NCI-H2107 (cell line): ENCODE results near the gene ACSS1.

ENCODE experiments used
- DNase-seq: peaks from one replicate; lab custom pipeline; 2025; lab: John Stamatoyannopoulos, UW

Gene ACSS1

GRCh38 chr20:24993337-24994185 is 64.4 kb downstream of the ACSS1 start:
- no peak for DNase-seq

GRCh38 chr20:24992487-24993205 is 65.3 kb downstream of the ACSS1 start, which contains the start of gene APMAP:
Gene APMAP, minus strand, starts transcription at chr20:24992751. Its CDS starts 63 bp downstream, at chr20:24992688.
- DNase-seq: peak; percentile 72

DNA sequence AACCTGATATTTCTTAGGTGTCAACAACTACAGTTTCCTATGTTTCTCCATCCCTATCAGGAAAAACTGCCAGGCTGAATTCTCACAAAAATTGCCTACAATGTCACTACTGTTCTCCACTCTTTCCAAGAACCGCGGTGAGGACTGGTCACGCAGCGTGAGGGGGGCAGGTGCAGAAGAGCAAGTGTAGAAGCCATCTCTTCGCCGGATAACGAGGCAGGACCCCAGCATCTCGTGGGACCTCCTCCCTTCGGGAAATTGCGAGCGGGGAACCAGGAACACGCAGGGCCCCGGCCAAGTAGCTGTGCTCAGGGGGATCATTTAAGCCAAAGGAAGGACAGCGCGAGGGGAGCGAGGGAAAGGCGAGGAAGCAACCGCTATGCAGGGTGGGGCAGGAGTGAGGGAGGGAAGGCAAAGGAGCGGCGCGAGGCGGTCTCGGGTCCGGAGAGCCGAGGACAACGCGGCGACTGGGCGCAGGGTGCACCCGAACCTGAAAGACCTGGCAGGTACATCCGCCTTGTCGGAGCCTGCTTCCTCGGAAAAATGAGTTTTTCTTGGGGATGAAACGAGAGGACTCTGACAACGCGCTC is 65.9 kb downstream of the ACSS1 start:
- DNase-seq: no peak

GRCh38 chr20:24990810-24991252 is 67.1 kb downstream of the ACSS1 start:
- DNase-seq: no peak

DNA sequence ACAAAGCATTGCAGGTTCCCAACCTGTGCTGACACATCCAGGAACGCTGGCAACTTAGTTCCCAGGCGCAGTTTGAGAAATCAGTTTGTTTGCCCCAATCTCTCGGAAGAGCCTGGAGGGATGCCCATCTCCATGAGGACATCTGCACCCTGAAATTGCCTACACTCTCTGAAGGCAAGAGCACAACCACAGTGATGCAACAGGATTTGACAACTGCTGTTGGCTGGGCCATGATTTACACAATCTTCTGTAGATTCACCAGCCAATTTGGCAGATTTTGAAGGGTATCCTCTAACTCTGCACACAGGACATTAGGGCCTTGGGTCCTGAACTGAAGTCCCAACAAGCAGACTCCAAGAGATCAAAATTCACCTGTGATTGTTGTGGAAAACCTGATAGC is 68.8 kb downstream of the ACSS1 start:
- DNase-seq: no peak

DNA sequence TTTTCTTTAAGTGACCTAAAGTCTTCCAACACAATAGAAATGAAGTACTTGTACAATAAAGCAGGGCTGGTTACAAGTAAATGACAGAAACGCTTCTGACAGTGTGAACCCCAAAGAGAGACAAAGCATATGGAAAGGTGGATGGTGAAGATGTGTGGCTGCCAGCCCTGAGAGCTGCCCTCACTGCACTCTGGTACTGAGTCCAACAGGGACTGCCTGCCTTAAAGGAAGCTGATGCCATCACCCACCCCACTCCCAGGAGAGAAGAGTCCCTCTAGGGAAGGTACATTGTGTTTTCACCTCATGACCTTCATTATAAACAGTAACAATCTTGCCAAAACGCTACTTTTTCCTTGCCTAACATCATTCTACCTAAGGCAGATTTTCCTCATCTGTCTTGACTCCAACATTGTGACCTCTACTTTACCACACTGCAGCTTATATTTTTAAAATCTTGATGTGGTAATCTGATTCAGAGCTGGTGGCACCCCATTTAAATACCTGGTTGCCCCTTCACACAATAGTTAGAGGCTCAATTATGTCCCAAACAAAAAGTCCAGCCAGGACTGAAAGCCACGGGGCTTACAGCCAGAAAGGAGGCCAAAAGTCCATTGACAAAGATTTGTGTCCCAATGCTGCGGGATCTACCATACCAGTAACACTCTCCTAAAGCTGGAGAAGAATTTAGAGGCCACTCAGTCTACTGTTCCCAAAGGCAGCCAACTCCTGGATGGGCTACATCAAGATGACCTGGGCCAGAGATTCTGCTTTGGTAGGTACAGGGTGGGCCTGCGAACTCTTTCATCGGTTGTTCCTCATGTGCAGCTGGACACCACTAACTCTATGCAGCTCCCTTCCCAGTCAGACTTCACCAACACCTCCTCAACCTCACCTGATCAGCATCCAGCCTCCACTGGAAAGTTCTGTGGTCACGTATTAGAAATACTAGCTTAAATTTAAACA is 69.8 kb downstream of the ACSS1 start:
- no peak for DNase-seq

DNA sequence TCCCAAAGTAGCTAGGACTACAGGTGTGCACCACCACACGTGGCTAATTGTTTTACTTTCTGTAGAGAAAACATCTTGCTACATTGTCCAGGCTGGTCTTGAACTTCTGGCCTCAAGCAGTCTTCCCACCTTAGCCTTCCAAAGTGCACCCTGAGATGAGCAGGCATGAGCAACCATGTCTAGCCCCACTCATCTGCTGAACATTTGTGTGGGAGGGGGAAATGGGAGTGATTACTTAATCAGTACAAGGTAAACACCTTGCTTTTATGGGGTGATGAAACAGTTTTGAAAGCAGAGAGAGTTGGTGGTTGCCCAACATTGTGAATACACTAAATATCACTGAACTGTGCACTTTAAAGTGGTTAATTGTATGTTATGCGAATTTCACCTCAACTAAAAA is 70.7 kb downstream of the ACSS1 start:
- DNase-seq: no peak

- DNase-seq: peak; percentile 44
Observed at GRCh38 chr20:24986436-24987015, 71.4 kb downstream of the ACSS1 start.

GRCh38 chr20:24985802-24986201 is 72.1 kb downstream of the ACSS1 start:
- no peak for DNase-seq

- no peak for DNase-seq
Observed at GRCh38 chr20:24984961-24985640, 72.8 kb downstream of the ACSS1 start.

GRCh38 chr20:24983896-24984295 is 74.0 kb downstream of the ACSS1 start:
- DNase-seq: no peak

DNA sequence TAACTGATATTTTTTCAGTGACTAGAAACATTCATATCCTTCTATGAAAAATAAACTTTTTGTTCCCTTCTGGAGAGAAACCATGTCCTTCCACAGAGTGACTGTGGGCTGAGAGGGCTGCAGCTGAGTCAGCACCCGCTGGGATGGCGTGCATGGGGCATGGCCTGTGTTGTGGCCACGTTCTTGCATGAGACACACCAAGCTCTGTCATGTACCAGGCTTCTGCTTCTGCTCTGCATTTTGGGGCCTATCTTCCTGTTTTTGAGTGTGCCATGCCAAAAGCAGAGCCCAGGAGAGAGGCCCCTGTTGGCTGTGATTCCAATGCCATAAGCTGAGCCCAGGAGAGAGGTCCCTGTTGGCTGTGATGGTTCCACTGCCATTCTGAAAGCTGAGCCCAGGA is 76.1 kb downstream of the ACSS1 start:
- DNase-seq: no peak

- DNase-seq: no peak
Observed at GRCh38 chr20:24981282-24981681, 76.7 kb downstream of the ACSS1 start.

- DNase-seq: no peak
Observed at GRCh38 chr20:24980291-24981053, 77.5 kb downstream of the ACSS1 start.

DNA sequence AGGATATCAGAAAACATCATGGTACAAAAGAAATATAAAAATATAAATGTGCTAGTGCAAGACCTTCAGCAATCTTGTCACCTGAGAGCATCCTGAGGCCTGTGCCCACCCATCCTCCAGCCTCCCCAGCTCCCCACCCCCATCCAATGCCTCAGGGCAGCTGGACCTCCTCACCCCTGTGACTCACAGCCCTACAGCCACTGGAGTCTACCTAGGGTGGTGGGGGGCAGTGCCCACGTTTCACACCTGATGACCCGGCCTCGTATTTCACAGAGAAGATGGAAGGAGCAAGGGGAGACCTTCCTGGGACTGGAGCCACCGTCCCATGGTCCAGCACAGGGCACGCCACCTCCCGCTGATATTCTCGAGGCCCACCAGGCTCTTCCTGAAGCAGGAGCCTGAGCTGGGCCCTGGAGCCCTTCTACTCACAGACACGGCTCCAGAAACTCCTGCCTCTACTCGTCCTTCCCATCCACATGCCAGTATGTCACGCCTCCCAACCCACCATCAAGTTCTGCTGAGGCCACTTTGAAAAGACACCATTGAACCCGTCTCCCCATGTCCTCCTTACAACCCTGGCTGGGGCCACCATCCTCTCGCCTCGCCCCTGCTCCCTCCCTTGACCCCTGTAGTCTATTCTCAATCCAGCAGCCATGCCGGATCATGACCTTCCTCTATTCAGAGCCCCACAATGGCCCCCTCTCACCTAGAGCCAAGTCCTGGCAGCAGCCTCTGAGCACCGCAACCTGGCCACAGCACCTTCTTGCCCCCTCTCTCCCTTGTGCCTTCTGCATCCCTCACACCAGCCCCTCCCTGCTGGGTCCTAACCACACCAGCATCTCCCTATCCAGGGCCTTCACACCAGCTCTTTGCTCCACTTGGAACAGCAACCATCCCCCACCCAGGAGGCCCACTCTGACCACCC is 78.6 kb downstream of the ACSS1 start:
- DNase-seq: no peak

DNA sequence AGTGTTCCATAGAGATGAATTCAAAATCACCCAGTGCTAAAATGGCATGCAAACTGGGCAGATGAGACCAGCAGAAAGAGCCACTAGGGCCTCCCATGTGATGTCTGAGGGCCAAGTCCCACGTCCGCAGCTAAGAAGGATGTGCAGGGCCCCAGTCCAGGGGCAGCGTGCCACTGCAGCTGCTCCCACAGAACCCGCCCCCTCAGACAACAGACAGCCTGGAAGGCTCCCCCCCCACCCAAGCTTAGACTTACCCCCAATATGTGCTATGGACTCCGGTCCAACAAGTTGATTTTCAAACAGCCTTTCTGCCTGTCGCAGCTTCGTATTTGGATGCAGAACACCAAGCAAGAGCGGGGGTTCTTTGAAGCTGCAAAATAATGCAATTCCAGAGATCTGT is 79.4 kb downstream of the ACSS1 start:
- no peak for DNase-seq

DNA sequence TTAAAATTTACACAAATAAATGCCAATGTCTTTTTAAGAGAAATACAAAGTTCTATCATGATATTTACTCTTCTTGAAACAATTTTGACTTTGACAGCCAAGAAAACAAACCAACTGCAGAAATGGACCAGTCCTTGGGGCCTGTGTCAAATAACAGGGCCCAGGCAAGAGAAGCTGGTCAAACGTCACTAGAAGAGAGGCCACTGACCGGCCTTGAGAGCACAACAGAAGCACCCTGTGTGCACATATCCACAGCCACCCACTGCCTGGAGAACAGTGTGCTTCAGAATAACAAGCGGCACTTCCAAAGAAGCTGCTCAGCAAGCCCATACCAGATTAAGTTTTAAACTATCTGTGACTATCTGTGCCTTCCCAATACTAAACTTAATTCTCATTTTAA is 80.1 kb downstream of the ACSS1 start:
- no peak for DNase-seq

DNA sequence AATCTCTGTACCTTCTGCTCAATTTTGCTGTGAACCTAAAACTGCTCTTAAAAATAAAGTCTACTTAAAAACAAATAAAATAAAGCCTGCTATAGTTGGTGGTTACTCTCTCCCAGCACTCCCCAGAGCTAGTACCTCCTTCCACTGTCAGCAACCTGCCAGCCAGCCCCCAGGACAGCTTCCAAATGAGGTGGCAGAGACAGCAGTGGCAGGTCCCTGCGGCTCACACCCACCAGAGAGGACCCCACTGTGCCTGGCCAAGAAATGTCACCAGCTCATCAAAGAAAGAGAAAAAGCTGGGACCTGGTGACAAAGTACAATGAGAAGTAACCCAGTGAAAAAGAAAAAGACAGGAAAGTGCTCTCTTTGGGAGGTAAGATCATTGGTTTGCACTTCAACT is 80.6 kb downstream of the ACSS1 start:
- DNase-seq: no peak

DNA sequence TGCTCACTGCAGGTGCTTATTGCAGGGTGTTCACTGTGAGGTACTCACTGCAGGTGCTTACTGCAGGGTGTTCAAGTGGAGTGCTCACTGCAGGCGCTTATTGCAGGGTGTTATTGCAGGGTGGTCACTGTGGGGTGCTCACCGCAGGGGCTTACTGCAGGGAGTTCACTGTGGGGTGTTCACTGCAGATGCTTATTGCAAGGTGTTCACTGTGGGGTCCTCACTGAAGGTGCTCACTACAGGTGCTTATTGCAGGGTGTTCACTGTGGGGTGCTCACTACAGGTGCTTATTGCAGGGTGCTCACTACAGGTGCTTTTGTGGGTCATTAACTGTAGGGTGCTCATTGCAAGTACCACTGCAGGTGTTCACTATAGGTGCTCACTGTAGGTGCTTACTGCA is 85.6 kb downstream of the ACSS1 start:
- DNase-seq: no peak
